ENCODE measurements around the gene PTPRO.

GRCh38 chr12:15608406-15608805, 286.1 kb downstream of the PTPRO start:
- no peak for TF ChIP-seq CTCF (IDR thresholded peaks at IDR 0.05; ENCODE audit: low read depth, low read length, missing input control)
- no peak for TF ChIP-seq SP1 (IDR thresholded peaks at IDR 0.05)
- no peak for TF ChIP-seq YY1 (IDR thresholded peaks at IDR 0.05)
- TF ChIP-seq RAD21 (IDR thresholded peaks at IDR 0.05), result no peak
- no peak for TF ChIP-seq REST (IDR thresholded peaks at IDR 0.05)

All from liver (tissue), 3 donors.